K562 (cell line): ENCODE measurements around the gene ANKRD13B. TPM values are rescaled to one million over a fixed set of nuclear protein-coding genes. Genes with fewer than 3 reads are reported as not detected.

Source experiments
- ATAC-seq: fragments of 200-7000 bp; cut with Tn5 transposase; 3 replicates; pipeline ENCODE4 v1.9.1; 2020; ENCODE audit warnings: moderate library complexity
- BruUV-seq: library from RNA; stranded (reverse); fragments of 400-500 nt; replicated peaks from 2 replicates; lab custom pipeline; 2021; lab: Mats Ljungman, UMichigan
- CTCF ChIA-PET: fragments of 300-600 bp; formaldehyde crosslinking; extraction: SDS; loops from one replicate; lab custom pipeline; 2021; ENCODE audit warnings: low intra/inter-chr PET ratio; lab: Yijun Ruan, JAX
- POLR2A ChIA-PET: fragments of 300-600, 350-650 bp; sonication (Branson Sonifier 250); formaldehyde crosslinking; extraction: SDS; loops from one replicate; lab custom pipeline; 2021; ENCODE audit warnings: antibody characterized with exemption, inconsistent platforms; lab: Yijun Ruan, JAX
- DNase-seq, 4 experiments: peaks; one replicate each; pipeline versions ENCODE4 v3.0.0 to v3.0.0-alpha.2; 2011 to 2018; ENCODE audit warnings: low spot score in 3 of 4, mixed read lengths in 3 of 4; ENCODE audit errors: extremely low read depth in 1 of 4
- FAIRE-seq: peaks from 2 replicates; lab custom pipeline; 2011; peaks lifted over from hg19 to GRCh38; lab: Jason Lieb, UNC
- H2AFZ ChIP-seq: 2 replicates; pipeline ENCODE4 v1.6.0; 2011; ENCODE audit warnings: low read depth, low read length, control low read depth, inconsistent platforms
- H3K27ac ChIP-seq: fragments of 200-600 bp; 3 replicates; pipeline ENCODE4 v1.8.0; 2011; ENCODE audit warnings: low read depth, mild to moderate bottlenecking, control low read depth, inconsistent platforms, low read length, moderate library complexity, mixed read lengths; ENCODE audit errors: extremely low read depth
- H3K27me3 ChIP-seq, 2 experiments: fragments of 300-600 bp in 1 of 2; 2 replicates in 1 of 2; 3 replicates in 1 of 2; pipeline versions ENCODE4 v1.6.0 to v1.8.0; 2011; ENCODE audit warnings: inconsistent platforms in 2 of 2, low read length in 2 of 2, mild to moderate bottlenecking in 1 of 2, mixed read lengths in 1 of 2, moderate library complexity in 1 of 2; ENCODE audit not compliant: control insufficient read depth in 2 of 2, insufficient read depth in 2 of 2
- H3K36me3 ChIP-seq: fragments of 300-600 bp; 3 replicates; pipeline ENCODE4 v1.8.0; 2011; ENCODE audit warnings: mild to moderate bottlenecking, low read length, inconsistent platforms; ENCODE audit not compliant: control insufficient read depth, insufficient read depth
- H3K4me1 ChIP-seq, 2 experiments: fragments of 200-600 bp in 1 of 2; replicated peaks in 1 of 2; 2 replicates in 1 of 2; 3 replicates in 1 of 2; pipeline versions ENCODE4 v1.5.1 to v1.8.0; 2011; ENCODE audit warnings: inconsistent platforms in 2 of 2, low read length in 2 of 2, mild to moderate bottlenecking in 1 of 2, mixed read lengths in 1 of 2, moderate library complexity in 1 of 2; ENCODE audit not compliant: control insufficient read depth in 2 of 2, insufficient read depth in 2 of 2
- H3K4me2 ChIP-seq: 2 replicates; pipeline ENCODE4 v1.6.1; 2011; ENCODE audit warnings: low read length, control low read depth, inconsistent platforms, mixed read lengths; ENCODE audit not compliant: insufficient read depth
- H3K4me3 ChIP-seq: fragments of 200-600 bp; sonication (generic), shearing (Covaris generic); 2 replicates; pipeline ENCODE4 v1.5.1; 2016; ENCODE audit warnings: control low read depth, inconsistent platforms
- H3K79me2 ChIP-seq: fragments of 200-600 bp; 3 replicates; pipeline ENCODE4 v1.8.0; 2011; ENCODE audit warnings: low read length, inconsistent platforms; ENCODE audit not compliant: control insufficient read depth, insufficient read depth
- H3K9ac ChIP-seq, 2 experiments: 2 replicates each; pipeline versions ENCODE4 v1.6.0 to v1.6.1; 2011; ENCODE audit warnings: low read depth in 2 of 2, low read length in 2 of 2, control low read depth in 1 of 2, inconsistent platforms in 1 of 2, mild to moderate bottlenecking in 1 of 2, mixed read lengths in 1 of 2; ENCODE audit not compliant: insufficient read depth in 1 of 2
- H3K9me1 ChIP-seq: one replicate; pipeline ENCODE4 v1.6.0; 2011; ENCODE audit warnings: inconsistent platforms, mild to moderate bottlenecking, low read length, moderate library complexity; ENCODE audit not compliant: control insufficient read depth, insufficient read depth
- H3K9me3 ChIP-seq: replicated peaks from 2 replicates; pipeline ENCODE4 v1.5.1; 2011; ENCODE audit warnings: low read depth, low read length, inconsistent platforms; ENCODE audit not compliant: control insufficient read depth, insufficient read depth
- H4K20me1 ChIP-seq: replicated peaks from 2 replicates; pipeline ENCODE4 v1.6.1; 2011; ENCODE audit warnings: low read length, inconsistent platforms, mixed read lengths; ENCODE audit not compliant: control insufficient read depth, insufficient read depth
- CAMTA2 ChIP-seq: fragments of 250-450 bp; sonication (Bioruptor Pico); conservative IDR thresholded peaks from 2 replicates; pipeline ENCODE4 v1.5.1; 2022
- DPF2 ChIP-seq: fragments of 450-650 bp; IDR thresholded peaks from 2 replicates; pipeline ENCODE4 v1.6.1; 2016
- GABPA ChIP-seq: fragments of 200-800 bp; sonication (Bioruptor generic); conservative IDR thresholded peaks from 2 replicates; pipeline ENCODE4 v1.6.1; 2016; ENCODE audit warnings: low read depth, missing genetic modification characterization, missing compliant biosample characterization
- NCOA6 ChIP-seq: fragments of 450-650 bp; IDR thresholded peaks from 2 replicates; pipeline ENCODE4 v1.6.1; 2017; ENCODE audit warnings: mild to moderate bottlenecking
- PHF21A ChIP-seq: fragments of 450-650 bp; IDR thresholded peaks from 2 replicates; pipeline ENCODE4 v1.6.1; 2017; ENCODE audit warnings: low read depth, borderline replicate concordance
- PML ChIP-seq: IDR thresholded peaks from 2 replicates; pipeline ENCODE4 v1.6.1; 2012; ENCODE audit warnings: low read length, inconsistent platforms
- RBM14 ChIP-seq: fragments of 200-400 bp; formaldehyde crosslinking; IDR thresholded peaks from 2 replicates; pipeline ENCODE4 v1.6.1; 2018; ENCODE audit warnings: low read depth, mild to moderate bottlenecking, low read length, moderate library complexity, borderline replicate concordance; ENCODE audit not compliant: insufficient read depth
- TAF7 ChIP-seq: fragments of 450-650 bp; IDR thresholded peaks from 2 replicates; pipeline ENCODE4 v1.6.1; 2016; ENCODE audit warnings: missing genetic modification characterization, missing compliant biosample characterization
- TBL1XR1 ChIP-seq, 2 experiments: IDR thresholded peaks; 2 replicates each; pipeline ENCODE4 v1.6.1; 2012; ENCODE audit warnings: improper control_type of control experiment in 2 of 2, low read length in 2 of 2, mild to moderate bottlenecking in 1 of 2
- ZBED1 ChIP-seq: IDR thresholded peaks from 2 replicates; pipeline ENCODE4 v1.6.1; 2014
- ZNF197 ChIP-seq: fragments of 200-800 bp; sonication (Bioruptor generic); IDR thresholded peaks from 2 replicates; pipeline ENCODE4 v1.6.1; 2016; ENCODE audit warnings: low read depth, missing genetic modification characterization, missing compliant biosample characterization
- ZNF79 ChIP-seq: fragments of 250-450 bp; sonication (Bioruptor Pico); IDR thresholded peaks from 2 replicates; pipeline ENCODE4 v1.4.0; 2020; ENCODE audit warnings: low read depth, mild to moderate bottlenecking, moderate library complexity
- WGBS: fragments of 100-300 bp; shearing (Covaris generic); methylation state at CpG from one replicate; pipeline ENCODE4 v1.1.6; 2016; ENCODE audit warnings: low coverage, mixed read lengths; ENCODE audit not compliant: insufficient coverage; ENCODE audit errors: missing lambda C conversion rate; 5-methylcytosine and 5-hydroxymethylcytosine counted together
- in situ Hi-C: fragments of 300-500 bp; cut with MboI; formaldehyde crosslinking; loops from 4 replicates; pipeline ENCODE4 v1.15.0; 2018; ENCODE audit warnings: inconsistent platforms, mixed read lengths
- intact Hi-C: fragments of 100-400 bp; cut with micrococcal nuclease; formaldehyde crosslinking; loops from 2 replicates; pipeline ENCODE4 v1.14.2; 2022
- polyA plus RNA-seq, 8 experiments: library from polyadenylated mRNA; depleted of rRNA in 4 of 8; stranded (reverse) in 5 of 8; unstranded in 3 of 8; fragments of >200 nt; fragmentation: Nextera tagmentation in 2 of 8; fragmentation: Illumina TruSeq in 1 of 8; extraction: Ambion mirVana in 2 of 8; extraction: Trizol in 1 of 8; gene quantifications; 2 replicates each; pipeline versions ENCODE4 v1.2.1 to v1.2.3, GENCODE V29; 2011 to 2014; ENCODE audit warnings: inconsistent platforms in 1 of 8, missing spikeins in 1 of 8
- total RNA-seq, 7 experiments: library from RNA; depleted of rRNA in 6 of 7; stranded (reverse); fragments of >200 nt in 6 of 7; fragmentation: Illumina TruSeq in 2 of 7; extraction: Trizol in 2 of 7; gene quantifications; 2 replicates each; pipeline versions ENCODE4 v1.2.1 to v1.2.3, GENCODE V29; 2011 to 2021; ENCODE audit warnings: low replicate concordance in 1 of 7
- TF ChIP-seq, protein P1 (sequence below): sonication (generic); IDR thresholded peaks from 2 replicates; pipeline ENCODE4 v1.6.1; 2016
- TF ChIP-seq, protein P2 (sequence below): sonication (generic); formaldehyde crosslinking; IDR thresholded peaks from 2 replicates; pipeline ENCODE4 v1.8.0; 2023; ENCODE audit warnings: mild to moderate bottlenecking, missing genetic modification reagents
- TF ChIP-seq, protein P3 (sequence below): fragments of 250-450 bp; sonication (Bioruptor Pico); IDR thresholded peaks from 2 replicates; pipeline ENCODE4 v1.8.0; 2021; ENCODE audit warnings: borderline replicate concordance, mild to moderate bottlenecking, moderate library complexity; ENCODE audit not compliant: poor library complexity, severe bottlenecking

ANKRD13B gene
- total and polyA plus RNA-seq, 9 of the 15 experiments (the other 6 are each of a cell fraction or from before 2014, with no cell fraction given): 0.15 to 28.1 (median 4.6) TPM

DNA sequence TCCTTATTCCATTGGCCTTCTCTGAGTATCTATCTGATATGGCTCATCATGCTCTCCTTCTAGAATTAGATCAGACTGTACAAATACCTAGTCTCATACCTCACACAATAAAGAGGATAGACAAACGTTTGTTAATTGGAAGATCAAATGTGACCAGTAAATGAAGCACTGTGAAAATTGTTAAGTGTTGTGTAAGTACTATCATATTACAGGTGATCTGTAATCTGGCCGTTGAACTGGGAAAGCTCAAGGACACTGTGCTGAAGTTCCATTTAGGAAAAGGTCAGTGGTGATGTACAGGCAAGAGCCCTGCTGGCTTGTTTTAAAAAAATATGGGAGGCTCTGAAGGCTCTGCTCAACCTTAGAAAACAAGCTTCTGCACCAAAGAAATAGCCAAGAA, 68.3 kb downstream of the ANKRD13B start:
- ATAC-seq: no peak
- Histone ChIP-seq H2AFZ (no peak overlapping the region), H3K4me3 (no peak overlapping the region), H3K4me2 (no peak overlapping the region), H4K20me1 (no peaks in the 10 kb centered on the region), H3K36me3 (peaks cover 5% of the 10 kb centered on the region; the same call in 1 of the 3 replicates), H3K9me1 (no peaks in the 10 kb centered on the region), H3K9me3 (no peaks in the 10 kb centered on the region), H3K27ac (no peak overlapping the region), H3K79me2 (no peaks in the 10 kb centered on the region), H3K27me3 (no peaks in the 10 kb centered on the region), H3K4me1 (peaks cover 10 to 30% of the 10 kb centered on the region in 2 experiments), H3K9ac (no peak overlapping the region)
- FAIRE-seq: no peak
- TF ChIP-seq, protein P1, sequence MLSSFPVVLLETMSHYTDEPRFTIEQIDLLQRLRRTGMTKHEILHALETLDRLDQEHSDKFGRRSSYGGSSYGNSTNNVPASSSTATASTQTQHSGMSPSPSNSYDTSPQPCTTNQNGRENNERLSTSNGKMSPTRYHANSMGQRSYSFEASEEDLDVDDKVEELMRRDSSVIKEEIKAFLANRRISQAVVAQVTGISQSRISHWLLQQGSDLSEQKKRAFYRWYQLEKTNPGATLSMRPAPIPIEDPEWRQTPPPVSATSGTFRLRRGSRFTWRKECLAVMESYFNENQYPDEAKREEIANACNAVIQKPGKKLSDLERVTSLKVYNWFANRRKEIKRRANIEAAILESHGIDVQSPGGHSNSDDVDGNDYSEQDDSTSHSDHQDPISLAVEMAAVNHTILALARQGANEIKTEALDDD: 0 out of 2 replicates have a peak, but pooled peaks have one; percentile 10
- no peak for TF ChIP-seq PHF21A
- intact Hi-C loops: no loop called here
- BruUV-seq: no TSS peak
- 19% methylated on average over 2 of the region's 2 CpGs for WGBS
- no peak for DNase-seq
- in situ Hi-C loops: no loop called here
- ChIA-PET CTCF (no interaction called here), POLR2A (no interaction called here)

DNA sequence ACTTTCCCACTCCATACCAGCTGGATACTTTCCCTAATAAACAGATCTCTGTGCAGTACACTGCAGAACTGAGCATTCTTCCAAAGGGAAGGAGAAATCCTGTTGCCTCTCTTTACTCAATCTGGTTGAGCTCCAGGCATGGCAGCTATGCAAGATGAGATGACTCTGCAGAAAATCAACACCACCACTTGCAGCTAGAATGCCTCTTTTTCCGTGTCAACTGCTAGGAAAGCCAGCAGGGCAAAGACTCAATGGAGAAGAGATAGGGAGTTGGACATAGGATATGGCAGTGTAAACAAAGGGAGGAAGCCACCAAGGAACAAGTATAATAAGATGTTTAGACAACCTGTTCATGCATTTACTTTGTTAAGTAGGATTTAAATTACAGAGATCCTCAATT, 70.2 kb downstream of the ANKRD13B start:
- H3K4me3 ChIP-seq: no peak overlapping the region
- in situ Hi-C loops (no loop called here), intact Hi-C loops (no loop called here)
- peaks cover 10 to 45% of the 10 kb centered on the region in 2 experiments for H3K4me1 ChIP-seq
- peak; percentile 79 for ATAC-seq
- peak in 2 of 4 experiments; percentile 48 to 69 for DNase-seq
- no peaks in the 10 kb centered on the region for H3K79me2 ChIP-seq
- H3K36me3 ChIP-seq: peaks cover 10% of the 10 kb centered on the region; the same call in 2 of the 3 replicates
- peak overlapping the region; percentile 40; the same call in 2 of the 3 replicates for H3K27ac ChIP-seq
- no peaks in the 10 kb centered on the region for H3K9me3 ChIP-seq
- POLR2A ChIA-PET: interaction anchor here (0.8 to 1.0 kb wide), 4 partner anchors 8 to 36 kb away, joined by 3 to 6 read pairs (median 4); no protein-coding TSS in a partner anchor
- no TSS peak for BruUV-seq
- no peak overlapping the region for H2AFZ ChIP-seq
- CTCF ChIA-PET: no interaction called here
- no peaks in the 10 kb centered on the region for H3K27me3 ChIP-seq
- H3K9me1 ChIP-seq: no peaks in the 10 kb centered on the region
- no peaks in the 10 kb centered on the region for H4K20me1 ChIP-seq
- FAIRE-seq: peak; percentile 85
- 0% methylated on average over 1 of the region's 1 CpG for WGBS
- H3K9ac ChIP-seq: no peak overlapping the region
- peak overlapping the region; percentile 22 for H3K4me2 ChIP-seq
- TF ChIP-seq ZBED1 (no peak), RBM14 (no peak), TAF7 (tag) (0 out of 2 replicates have a peak, but pooled peaks have one; percentile 22), NCOA6 (no peak), ZNF79 (CRISPR knock-in tag) (no peak), TBL1XR1 (IDR thresholded peaks at IDR 0.05; ENCODE audit: low read length in 2 of 2) (no peak), DPF2 (peak; percentile 72), CAMTA2 (CRISPR knock-in tag) (no peak), PML (no peak), GABPA (tag) (no peak), ZNF197 (CRISPR knock-in tag) (0 out of 2 replicates have a peak, but pooled peaks have one; percentile 46)
- TF ChIP-seq, protein P2, sequence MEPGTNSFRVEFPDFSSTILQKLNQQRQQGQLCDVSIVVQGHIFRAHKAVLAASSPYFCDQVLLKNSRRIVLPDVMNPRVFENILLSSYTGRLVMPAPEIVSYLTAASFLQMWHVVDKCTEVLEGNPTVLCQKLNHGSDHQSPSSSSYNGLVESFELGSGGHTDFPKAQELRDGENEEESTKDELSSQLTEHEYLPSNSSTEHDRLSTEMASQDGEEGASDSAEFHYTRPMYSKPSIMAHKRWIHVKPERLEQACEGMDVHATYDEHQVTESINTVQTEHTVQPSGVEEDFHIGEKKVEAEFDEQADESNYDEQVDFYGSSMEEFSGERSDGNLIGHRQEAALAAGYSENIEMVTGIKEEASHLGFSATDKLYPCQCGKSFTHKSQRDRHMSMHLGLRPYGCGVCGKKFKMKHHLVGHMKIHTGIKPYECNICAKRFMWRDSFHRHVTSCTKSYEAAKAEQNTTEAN (CRISPR knock-in tag): no peak
- TF ChIP-seq, protein P3, sequence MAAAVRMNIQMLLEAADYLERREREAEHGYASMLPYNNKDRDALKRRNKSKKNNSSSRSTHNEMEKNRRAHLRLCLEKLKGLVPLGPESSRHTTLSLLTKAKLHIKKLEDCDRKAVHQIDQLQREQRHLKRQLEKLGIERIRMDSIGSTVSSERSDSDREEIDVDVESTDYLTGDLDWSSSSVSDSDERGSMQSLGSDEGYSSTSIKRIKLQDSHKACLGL (CRISPR knock-in tag): no peak
